Posterior vena cava (tissue), 2 donors: Measurements from ENCODE around the gene SCART1. TPM values are rescaled to one million over a fixed set of nuclear protein-coding genes. Genes with fewer than 3 reads are reported as not detected.
"Not testable (repeated sequence)": the region's sequence is repeated elsewhere in the genome, so short reads cannot be mapped to it uniquely, and the experiment has no call there.

ENCODE experiments used
- DNase-seq: peaks from one replicate; pipeline ENCODE4 v3.0.0-alpha.2; 2020; ENCODE audit warnings: low spot score
- intact Hi-C, 2 donors: fragments of 100-400 bp; cut with DNase I; formaldehyde crosslinking; loops; one replicate each; pipeline versions ENCODE4 v1.14.1 to v1.14.2; 2022 to 2023
- total RNA-seq, 2 donors: library from RNA; stranded (reverse); fragmentation: NEBNext Ultra II Directional; extraction: Animal tissue kit (Norgen Biotek cat#: 25700); gene quantifications; one replicate each; pipeline ENCODE4 v1.2.1, GENCODE V29; 2021
- donor health status: DM: yes; HTN: yes; CAD: no.
- donor health status: DM: yes; HTN: yes; CAD: no.

Gene SCART1
- total RNA-seq, 2 donors from 2014 or later, result 2.9 to 3.4 TPM

DNA sequence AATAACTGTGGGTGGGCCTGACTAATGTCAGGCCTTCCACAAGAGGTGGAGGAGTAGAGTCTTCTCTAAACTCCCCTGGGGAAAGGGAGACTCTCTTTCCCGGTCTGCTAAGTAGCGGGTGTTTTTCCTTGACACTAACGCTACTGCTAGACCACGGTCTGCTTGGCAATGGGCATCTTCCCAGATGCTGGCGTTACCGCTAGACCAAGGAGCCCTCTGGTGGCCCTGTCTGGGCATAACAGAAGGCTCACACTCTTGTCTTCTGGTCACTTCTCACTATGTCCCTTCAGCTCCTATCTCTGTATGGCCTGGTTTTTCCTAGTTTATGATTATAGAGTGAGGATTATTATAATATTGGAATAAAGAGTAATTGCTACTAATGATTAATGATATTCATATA is 43.6 kb downstream of the SCART1 start:
- intact Hi-C loops, DNase-seq: not testable (repeated sequence)

DNA sequence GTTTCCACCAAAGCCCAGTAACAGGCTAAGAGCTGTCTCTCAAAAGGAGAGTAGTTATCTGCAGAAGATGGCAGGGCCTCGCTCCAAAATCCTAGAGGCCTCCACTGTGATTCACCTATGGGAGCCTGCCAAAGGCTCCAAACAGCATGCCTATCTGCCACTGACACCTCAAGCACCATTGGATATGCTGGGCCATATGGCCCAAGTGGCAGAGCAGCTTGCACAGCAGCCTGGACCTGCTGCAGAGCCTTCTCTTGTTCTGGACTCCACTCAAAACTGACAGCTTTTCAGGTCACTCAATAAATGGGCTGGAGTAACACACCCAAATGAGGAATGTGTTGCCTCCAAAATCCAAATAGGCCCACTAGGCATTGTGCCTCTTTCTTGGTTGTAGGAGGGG is 45.4 kb downstream of the SCART1 start:
- DNase-seq, intact Hi-C loops: not testable (repeated sequence)

GRCh38 chr10:133500897-133501296 is 47.2 kb downstream of the SCART1 start:
- DNase-seq, intact Hi-C loops: not testable (repeated sequence)

DNA sequence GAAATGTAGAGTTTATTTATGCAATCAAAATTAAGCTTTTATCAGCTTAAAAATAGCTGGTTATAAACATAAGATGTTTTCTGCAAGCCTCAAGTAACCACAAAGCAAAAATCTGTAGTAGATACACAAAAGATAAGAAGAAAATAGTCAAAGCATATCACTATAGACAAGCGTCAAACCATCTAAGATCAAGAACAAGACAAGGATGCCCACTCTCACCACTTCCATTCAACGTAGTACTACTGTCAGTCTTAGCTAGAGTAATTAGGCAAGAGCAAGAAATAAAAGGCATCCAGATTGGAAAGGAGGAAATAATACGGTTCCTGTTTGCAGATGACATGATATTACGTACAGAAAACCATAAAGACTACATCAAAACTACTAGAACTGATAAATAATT is 56.0 kb downstream of the SCART1 start:
- DNase-seq, result no peak
- intact Hi-C loops, result no loop called here

DNA sequence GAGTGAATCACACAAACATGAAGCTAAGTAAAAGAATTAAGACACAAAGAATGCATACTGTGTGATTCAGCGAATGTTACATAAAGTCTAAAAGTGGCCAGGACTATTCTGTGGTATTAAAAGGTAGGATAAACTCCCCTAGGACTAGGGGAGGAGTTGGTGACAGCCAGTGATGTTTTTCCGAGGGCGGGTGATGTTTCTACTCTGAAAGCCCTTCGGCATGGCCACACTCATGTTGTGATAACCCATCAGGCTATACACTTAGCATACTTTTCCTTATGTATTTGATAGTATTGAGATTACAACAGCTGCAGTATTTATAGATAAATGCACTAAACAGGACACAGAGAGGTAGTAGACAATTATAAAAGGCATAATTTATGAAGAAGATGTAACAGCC is 57.7 kb downstream of the SCART1 start:
- intact Hi-C loops, result no loop called here
- no peak for DNase-seq

DNA sequence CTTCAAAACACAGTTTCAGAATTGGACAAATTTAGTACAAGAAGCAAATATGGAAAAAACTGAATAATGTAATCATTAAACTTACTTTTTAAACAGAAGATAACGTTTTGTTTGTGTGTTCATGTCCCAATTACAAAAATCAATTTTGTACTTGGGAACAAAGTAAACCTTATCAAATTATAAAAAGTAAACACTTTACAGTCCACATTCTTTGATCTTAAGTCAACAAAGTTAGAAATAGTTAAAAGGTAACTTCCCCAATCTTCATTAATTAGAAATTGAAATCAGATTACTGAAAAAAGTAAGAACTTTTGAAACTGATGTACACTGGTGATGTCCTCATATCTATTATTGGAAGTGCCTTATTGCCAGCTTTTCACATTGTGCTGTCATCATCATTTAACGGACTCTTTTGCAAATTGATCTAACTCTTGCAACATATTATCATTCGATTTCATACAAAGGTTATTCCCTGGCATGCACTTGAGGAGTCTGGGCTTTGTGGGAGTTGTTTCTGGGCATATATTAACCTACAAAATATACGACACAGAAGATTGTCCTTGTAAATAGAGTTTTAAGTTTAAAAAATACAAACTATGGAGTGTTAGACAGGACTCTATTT is 58.3 kb downstream of the SCART1 start:
- no peak for DNase-seq
- intact Hi-C loops, result no loop called here

DNA sequence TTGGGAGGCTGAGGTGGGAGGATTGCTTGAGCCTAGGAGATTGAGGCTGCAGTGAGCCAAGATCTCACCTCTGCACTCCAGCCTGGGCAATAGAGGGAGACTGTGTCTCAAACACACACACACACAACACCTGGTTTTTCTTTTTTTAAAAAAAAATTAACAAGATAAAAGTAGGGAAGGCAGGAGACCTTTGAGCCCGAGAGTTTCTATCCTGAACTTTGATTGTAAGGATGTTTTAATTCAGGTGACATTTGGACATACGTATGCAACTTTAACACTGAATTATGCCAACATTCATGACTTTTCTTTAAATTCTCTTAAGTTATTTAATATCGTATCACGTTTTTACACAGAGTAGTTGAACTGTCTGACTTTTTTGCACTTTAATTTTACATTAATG is 61.7 kb downstream of the SCART1 start:
- intact Hi-C loops, result no loop called here
- DNase-seq, result no peak

GRCh38 chr10:133516057-133516456 is 62.3 kb downstream of the SCART1 start:
- DNase-seq, result no peak

DNA sequence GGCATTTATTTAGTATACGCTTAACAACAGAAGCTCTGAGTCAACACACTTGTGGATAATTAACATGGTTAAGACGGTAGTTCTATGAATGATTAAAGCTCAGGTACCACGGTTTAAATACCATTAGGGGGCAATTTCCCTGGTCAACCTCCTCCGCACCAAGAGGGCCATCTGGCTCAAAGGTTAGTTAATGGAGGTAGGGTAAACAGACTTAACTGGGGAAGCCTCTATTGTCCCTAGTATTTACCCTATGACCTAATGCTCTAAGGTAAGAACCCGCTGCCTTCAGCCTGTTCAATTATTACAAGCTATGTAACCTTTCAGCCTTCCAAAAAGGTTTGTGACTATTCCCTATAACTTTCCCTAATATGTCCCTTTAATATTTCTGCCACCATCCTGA is 64.8 kb downstream of the SCART1 start:
- intact Hi-C loops, DNase-seq: not testable (repeated sequence)

More at GRCh38 chr10:133516057-133516456, 62.3 kb downstream of the SCART1 start:
- intact Hi-C loops, result no loop called here

Other genes starting within 250 kb of the SCART1 start
- not detected for gene UTF1, start 223.7 kb upstream of the SCART1 start, total RNA-seq
- gene VENTX, start 216.1 kb upstream of the SCART1 start, total RNA-seq, result 1 to 10 TPM; 2.6 to 3.5 TPM
- 1 to 10 TPM; 7.0 to 9.0 TPM for gene ADAM8, start 177.1 kb upstream of the SCART1 start, total RNA-seq
- gene TUBGCP2, start 145.1 kb upstream of the SCART1 start, total RNA-seq, result 10 to 100 TPM; 35.7 to 36.0 TPM
- 10 to 100 TPM; 27.4 to 30.7 TPM for gene ZNF511, start 145.0 kb upstream of the SCART1 start, total RNA-seq
- not detected for gene CALY, start 117.0 kb upstream of the SCART1 start, total RNA-seq
- gene PRAP1, start 106.6 kb upstream of the SCART1 start, total RNA-seq, result not detected
- 10 to 100 TPM; 13.8 to 17.6 TPM for gene FUOM, start 95.9 kb upstream of the SCART1 start, total RNA-seq
- 10 to 100 TPM; 38.8 to 47.3 TPM for gene ECHS1, start 80.6 kb upstream of the SCART1 start, total RNA-seq
- gene PAOX, start 74.7 kb upstream of the SCART1 start, total RNA-seq, result 1 to 10 TPM; 2.8 to 3.5 TPM
- gene MTG1, start 59.8 kb upstream of the SCART1 start, total RNA-seq, result 10 to 100 TPM; 24.5 to 25.6 TPM
- gene SPRN, start 29.3 kb upstream of the SCART1 start, total RNA-seq, result under 1 TPM; 0.14 to 0.19 TPM
- 1 to 10 TPM; 2.1 to 2.9 TPM for gene CYP2E1, start 73.4 kb downstream of the SCART1 start, total RNA-seq
- under 1 TPM; 0.51 to 0.76 TPM for gene SYCE1, start 111.6 kb downstream of the SCART1 start, total RNA-seq
- not detected for gene FRG2B, start 172.8 kb downstream of the SCART1 start, total RNA-seq